ENCODE measurements around the gene CTDNEP1.

The CTDNEP1 gene

DNA sequence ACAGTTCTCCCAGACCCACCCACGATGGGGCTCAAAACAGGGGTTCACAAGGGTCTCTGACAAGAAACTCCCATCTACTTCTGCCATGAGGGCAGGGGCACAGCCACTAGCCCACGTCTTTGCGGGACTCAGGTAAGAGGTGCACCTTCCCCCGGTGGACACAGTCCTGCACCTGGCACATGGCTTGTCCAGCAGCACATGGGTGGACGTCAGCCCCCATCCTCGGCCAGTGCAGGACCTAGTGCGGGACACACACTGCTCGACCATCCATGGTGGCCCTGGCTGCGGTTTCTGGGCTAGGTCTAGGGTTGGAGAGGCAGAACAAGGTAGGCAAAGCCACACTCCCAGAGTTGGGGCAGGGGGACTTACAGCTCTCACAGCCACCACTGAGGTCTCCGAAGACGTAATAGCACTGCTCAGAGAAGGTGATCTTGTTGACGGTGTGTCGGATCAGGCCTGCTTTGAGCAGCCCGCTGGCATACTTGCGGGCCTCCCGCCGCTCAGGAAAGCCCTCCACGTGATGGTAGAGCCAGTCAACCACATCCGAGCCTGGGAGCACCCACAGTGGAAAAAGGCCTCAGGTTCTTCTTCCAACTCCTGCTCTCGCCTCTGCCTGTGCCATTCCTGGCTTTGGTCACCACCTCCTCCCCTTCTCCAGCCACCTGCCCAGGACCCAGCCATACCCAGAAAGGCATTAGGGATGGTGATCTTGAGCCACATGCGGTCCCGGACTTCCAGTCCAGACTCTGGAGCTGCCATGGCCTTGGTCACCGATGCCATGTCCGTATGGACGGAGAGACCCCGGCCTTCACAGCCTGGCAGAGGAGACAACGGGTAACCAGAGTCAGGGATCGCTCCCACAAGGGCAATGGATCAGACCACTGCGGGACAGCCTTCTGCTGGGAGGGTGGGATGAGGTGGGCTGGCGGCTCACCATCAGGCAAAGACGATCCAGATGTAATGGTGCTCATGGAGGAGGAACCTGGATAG is 24.5 kb downstream of the CTDNEP1 start:
- no peak for DNase-seq

DNA sequence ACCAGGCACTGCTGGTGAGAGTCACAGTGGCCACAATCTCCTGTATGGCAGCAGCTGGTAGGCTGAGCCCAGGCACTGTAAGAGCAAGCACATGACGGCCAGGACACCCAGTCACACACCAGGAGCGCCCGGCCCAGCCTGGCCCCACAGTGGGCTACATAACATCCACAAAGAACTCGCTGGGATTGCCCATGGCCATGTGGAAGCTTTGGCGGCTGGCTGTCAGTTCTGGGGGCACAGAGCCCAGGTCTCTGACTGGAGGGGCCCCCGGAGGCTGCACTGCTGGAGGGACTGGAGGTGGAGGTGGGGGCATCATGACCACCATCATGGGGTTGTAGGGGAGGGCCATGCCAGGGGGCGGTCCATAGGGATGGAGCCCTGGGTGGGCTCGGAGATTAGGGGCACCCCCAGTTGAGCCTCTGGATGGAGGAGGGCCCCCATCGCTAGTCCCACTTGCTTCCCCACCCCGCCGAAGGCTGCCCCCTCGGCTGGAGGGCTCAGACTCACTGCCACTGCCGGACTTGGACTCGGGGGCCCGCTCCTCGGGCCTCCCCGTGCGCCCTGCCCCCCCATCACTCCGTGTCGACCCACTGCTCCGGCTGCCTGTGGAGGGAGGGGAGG is 25.7 kb downstream of the CTDNEP1 start:
- DNase-seq: no peak

DNA sequence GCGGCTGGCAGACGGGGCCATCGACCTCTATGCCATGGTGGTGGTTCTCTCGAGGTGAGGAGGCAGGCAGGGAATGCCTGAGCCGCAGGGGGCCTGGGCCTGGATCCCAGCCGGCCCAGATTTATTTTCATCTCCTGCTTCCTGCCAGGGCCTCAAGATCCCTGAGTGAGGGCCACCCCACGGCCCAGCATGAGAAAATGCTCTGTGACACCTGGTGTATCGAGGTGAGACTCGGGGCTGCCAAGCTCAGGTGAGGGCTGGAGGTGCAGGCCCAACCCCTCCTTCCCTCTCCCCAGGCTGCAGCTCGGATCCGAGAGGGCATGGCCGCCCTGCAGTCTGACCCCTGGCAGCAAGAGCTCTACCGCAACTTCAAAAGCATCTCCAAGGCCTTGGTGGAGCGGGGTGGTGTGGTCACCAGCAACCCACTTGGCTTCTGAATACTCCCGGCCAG is 26.8 kb downstream of the CTDNEP1 start:
- no peak for DNase-seq

DNA sequence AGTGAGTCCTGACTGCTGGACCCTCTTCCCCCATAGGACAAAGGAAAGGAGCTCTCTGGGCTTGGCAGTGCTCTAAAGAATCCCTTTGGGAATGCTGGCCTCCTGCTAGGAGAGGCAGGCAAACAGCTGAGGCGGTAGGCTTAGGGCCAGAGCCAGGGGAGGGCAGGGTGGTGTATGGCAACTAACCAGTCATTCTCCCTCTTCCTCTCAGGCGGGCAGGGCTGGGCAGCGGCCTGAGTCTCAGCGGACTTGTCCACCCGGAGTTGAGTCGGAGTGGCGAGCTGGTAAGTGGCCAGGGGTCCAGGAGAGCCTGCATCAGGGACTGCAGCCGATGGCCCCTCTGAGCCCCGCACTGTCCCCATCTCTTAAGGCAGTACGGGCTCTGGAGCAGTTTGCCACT is 27.4 kb downstream of the CTDNEP1 start:
- DNase-seq: no peak

DNA sequence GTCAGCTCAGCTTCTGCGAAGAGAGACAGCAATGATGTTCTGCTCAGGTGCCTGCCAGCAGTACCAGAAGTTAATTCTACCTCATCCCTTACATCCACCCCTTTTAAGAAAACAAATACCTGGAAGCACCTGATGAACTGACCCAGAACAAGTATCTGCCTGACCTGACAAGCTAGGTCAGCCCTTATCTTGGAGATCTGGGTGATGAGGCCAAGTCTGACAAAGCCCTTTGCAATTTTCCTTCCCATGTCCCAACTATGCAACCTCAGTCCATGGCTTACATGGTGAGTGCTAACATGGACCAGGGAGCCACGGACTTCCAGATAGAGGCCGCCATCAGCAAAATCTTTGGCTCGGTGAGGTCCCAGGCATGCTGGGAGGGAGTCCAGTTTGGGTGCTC is 28.2 kb downstream of the CTDNEP1 start:
- no peak for DNase-seq

DNA sequence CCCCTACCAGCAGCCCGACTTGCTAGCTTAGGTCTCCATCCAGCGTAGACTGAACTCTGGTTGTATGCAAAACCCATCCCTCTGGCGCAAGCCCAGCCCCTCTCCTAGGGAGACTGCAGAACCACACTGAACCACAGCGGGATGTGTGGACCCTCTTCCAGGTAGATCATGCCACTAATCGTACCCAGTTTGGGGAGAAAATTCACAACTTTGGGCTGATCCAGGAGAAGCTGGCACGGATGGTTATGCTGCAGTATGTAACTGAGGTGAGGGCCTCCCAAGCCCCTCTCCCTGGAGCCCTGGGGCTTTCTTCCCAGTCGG is 28.6 kb downstream of the CTDNEP1 start:
- DNase-seq: no peak

DNA sequence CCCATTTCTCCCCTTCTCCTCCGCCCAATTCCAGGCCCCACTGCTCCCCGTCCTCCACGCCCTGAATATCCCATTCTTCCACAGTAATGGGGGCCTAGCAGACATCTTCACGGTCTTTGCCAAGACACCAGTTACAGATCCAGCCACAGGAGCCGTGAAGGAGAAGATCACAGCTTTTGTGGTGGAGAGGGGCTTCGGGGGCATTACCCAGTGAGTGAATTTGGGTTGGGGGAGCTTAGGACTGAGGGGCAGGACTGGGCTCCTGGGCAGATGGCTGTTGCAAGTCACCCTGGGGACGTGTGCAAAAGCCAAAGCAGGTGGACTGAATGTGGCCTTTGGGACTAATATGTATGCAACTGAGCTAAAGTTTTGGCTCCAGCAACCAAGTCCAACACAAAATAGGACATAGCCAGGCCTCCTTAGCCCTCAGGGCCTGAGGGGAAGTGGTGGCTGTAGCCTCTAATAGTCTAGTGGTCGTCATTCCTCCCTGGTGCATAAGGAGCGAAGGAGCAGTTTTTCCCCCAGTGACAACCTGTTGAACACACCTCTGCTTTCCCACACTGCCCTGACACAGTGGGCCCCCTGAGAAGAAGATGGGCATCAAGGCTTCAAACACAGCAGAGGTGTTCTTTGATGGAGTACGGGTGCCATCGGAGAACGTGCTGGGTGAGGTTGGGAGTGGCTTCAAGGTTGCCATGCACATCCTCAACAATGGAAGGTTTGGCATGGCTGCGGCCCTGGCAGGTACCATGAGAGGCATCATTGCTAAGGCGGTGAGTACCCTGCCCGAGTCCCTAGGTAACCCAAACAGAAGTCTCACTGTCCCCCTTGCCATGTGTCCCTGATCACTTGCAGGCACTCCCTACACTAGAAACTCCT is 29.2 kb downstream of the CTDNEP1 start:
- DNase-seq: no peak

DNA sequence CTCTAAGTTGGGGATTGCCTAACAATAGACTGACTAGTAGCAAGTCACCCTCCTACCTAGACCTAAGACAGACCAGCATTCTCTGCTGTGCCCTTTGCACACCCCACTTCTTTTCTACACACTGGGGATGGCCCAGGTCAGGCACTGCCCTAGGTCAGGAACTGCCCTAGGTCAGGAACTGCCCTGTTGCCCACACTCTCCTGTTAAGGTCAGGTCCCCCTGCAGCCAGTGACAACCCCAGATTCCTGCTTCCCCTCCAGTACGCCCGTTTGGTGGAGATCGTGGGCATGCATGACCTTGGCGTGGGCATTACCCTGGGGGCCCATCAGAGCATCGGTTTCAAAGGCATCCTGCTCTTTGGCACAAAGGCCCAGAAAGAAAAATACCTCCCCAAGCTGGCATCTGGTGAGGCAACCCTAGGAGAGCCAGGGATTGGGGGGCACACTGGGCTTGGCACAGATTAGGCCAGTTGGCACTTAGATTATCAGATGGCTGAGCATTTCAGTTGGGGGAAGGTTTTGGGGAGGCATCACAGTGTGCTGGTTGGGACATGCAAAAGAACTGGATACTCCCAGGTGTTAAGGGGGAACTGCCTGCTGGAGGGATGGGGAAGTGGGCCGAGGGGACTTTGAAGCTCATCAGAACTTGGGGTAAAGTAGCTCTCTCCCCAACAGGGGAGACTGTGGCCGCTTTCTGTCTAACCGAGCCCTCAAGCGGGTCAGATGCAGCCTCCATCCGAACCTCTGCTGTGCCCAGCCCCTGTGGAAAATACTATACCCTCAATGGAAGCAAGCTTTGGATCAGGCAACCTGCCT is 30.0 kb downstream of the CTDNEP1 start:
- no peak for DNase-seq

DNA sequence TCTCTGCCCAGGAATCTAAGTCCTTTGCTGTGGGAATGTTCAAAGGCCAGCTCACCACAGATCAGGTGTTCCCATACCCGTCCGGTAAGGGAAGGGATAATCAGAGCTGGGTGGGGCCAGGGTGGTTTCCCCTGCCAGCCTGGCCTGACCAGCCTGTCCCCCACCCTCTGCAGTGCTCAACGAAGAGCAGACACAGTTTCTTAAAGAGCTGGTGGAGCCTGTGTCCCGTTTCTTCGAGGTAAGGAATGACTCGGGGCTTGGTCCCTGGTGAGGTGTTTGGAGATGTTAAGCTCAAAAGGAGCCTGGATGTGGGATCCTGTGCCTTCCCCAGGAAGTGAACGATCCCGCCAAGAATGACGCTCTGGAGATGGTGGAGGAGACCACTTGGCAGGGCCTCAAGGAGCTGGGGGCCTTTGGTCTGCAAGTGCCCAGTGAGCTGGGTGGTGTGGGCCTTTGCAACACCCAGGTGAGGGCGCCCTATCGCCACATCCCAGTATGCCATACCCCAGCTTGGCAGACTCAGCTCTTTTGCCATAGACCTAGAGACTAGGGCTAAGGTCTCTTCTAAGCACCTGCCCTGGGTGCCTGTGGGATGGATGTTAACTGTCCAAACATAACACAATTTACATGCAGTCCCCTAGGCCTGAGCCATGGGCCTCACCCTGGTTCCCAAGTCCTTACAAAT is 30.8 kb downstream of the CTDNEP1 start:
- no peak for DNase-seq

DNA sequence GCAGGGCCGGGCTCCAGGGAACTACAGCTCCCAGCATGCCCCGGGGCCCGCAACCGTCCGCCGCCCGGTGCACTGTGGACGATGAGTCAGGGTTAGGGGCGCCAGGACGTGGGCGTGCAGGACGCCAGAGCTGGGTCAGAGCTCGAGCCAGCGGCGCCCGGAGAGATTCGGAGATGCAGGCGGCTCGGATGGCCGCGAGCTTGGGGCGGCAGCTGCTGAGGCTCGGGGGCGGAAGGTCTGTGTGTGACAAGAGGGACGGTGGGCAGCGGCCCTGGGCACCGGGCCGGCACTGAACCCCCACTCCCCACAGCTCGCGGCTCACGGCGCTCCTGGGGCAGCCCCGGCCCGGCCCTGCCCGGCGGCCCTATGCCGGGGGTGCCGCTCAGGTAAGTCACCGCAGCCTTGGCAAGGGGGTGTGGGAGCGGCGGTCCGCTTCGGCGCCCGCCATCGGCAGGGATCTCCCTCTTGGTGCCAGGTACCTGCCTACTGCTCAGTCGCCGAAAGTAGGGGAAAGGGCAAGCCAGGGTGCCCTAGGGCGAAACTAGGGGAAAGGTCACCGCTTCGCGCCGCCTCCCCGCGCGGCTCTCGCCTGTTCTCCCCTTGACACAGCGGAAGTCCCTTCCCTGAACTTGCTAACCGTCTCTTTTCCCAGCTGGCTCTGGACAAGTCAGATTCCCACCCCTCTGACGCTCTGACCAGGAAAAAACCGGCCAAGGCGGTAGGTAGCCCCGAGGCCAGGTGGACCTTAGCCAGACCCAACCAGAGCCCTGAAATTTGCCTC is 31.5 kb downstream of the CTDNEP1 start, which contains the start of the genes ACADVL and DLG4:
Gene ACADVL (plus strand): TSS at position 127 of the 781 bp plus-strand sequence. CDS start 47 bp downstream, at position 174.
Gene DLG4 (minus strand): TSS at position 25 of the 781 bp plus-strand sequence.
- DNase-seq: peak; percentile 60

DNA sequence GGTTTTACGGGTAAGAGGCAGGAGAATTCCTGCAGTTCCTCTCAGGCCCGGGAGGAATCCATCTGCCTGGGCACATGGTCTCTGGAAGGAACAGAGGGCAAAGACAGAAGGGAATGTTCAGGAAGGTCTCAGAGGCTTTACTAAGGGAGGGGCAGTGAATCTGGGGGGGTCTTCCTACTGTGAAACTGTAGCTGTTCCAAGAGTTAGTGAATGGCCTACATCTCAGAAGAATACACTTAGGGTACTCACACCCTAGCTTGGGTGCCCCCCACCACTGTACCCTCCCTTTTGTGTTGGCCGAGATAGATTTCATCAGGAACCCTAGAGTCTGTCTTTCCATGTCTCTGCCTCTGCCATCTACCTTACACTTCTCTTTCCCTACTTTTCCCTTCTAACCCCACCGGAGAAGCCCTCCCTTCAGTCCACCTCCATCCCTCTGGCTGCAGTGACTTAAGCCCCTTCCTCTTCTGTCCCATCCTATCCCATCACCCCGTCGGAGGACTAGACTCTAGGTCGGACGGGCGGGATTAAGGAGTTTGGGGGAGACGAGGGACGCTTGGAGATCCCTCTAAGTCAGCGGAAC is 32.2 kb downstream of the CTDNEP1 start:
- DNase-seq: no peak

DNA sequence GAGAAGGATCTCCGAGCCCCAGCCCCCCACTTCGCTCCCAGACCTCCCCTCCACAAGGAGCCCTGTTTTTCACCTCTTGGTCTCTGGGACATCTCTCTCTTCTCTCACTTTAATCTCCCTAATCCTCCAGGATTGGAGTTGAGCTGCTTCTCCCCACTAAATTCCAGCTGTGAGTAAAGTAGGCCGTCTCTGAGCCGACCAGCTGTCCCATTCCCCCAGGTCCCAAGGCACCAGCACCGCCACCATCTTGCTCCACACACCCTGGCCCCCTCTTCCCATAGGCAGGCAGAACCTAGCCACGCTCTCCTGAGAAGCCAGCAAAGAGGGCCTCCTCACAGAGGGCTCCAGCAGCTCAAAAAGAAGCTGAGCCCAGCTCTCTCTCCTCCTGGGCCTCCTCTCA is 32.8 kb downstream of the CTDNEP1 start:
- no peak for DNase-seq

DNA sequence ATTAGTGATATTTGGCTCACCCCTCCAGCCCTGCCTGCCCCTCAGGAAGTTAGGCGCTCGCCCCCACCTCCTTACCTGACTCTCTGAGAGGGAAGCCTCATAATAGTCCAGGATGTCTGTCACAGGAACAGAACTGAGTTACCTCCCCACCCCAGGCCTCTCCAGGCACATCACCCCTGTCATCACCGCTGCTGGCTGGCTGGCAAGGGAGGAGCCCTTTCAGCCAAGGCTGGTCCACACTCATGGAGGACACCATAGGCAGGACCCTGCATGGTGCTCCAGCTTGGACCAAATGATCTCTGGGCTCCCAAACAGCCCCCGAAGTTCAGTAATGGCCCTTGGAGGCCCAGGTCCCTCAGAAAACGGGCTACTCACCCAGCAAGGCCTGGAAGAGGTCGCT is 33.4 kb downstream of the CTDNEP1 start:
- DNase-seq: no peak

DNA sequence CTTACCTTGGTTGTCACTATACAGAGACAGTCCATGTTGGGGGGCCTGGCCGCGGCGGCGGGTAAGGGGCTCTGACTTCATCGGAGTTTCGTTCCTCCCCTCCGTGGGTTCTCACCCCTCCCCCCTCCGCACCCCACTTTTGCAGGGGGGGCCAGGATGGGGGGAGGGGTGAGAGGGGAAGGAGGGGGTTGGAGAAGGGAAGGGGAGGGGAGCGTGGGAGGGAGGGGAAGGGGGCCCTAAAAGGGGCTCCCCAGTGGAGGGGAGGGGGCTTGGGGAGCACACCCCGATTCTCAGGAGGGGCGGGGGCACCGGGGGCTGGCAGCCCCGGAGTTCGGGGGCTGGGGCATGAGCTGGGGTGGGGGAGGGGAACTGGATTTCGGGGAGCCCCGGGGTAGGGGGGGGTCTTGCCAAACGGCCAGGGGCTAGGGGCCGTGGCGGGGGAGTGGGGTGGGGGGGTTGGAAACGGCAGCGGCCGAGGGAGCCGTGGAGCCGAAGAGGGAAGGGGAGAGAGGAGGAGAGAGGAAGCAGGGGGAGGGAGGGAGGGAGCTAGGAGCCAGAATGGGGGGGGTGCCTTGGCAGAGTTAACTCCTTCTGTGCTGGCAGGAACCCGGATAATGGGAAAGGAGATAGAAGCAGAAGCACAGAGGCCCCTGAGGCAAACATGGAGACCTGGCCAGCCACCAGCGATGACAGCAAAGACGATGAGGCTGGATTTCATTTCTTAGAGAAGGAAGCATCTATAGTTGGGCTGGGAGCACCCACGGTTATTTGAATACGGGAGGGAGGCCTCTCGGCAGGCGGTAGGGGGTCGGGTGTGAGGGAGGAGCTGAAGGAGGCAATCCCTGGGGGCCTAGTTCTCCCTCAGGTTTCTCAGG is 34.2 kb downstream of the CTDNEP1 start:
- no peak for DNase-seq

DNA sequence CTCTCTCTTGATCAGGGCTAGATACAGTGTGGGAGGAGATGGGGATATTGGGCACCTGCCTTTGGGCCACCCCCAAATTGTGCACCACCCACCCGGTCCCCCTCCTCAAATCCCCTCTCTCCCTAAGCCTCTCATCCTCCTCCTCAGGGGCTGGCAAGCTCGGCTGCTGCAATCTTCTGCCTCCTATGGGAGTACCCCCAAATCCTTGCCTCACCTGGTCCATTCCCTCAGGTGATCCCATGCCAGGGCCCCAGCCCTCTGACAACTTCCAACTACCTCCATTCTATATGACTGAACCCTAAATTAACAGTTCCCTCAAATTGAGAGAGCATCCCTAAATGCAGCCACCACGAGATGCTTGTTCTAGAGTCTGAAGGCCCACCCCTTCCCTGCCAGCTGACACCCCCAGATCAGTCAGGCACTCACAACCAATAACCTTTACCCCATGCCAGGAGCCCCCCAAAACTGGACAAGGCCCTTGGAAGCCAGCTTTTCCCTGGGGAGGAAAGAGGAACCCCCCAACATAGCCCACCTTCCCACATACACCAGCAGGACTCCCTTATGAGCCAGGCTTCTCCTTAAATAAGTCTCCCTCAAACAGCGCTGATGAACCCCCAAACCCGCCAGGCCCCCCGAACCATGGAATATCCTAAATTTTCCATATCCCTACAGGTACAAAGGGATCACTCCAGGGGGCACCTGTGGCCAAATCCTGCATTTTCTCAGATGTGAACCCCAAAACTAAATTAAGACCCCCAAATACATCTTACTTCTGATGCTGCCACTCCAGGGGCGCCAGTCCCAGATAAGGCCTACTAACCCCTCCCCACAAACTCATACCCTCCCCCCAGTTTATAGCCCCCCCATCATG is 35.1 kb downstream of the CTDNEP1 start:
- DNase-seq: no peak

DNA sequence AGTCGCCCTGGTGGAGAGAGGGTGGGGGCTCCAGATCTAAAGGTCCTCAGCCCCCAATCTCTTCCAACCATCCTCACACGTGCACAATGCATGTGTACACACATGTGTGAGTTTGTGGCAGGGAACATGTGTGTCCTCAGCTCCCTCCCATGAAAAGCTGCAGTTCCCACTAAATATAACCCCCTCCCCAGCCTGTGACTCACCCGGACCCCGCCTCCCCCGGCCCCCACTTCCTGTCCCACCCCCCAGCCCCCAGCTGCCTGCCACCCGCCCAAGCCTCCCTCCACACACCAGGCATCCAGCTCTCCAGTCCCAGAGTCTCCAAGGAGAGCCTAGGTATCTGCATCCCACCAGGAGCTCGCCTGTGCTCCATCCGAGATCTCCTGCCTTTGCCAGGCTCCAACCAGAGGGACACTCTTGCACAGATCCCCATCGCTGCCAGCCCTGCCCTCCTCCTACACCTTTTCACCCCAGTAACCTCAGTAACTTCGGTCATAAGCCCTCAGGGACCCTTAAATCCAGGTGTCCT is 35.8 kb downstream of the CTDNEP1 start:
- DNase-seq: no peak

DNA sequence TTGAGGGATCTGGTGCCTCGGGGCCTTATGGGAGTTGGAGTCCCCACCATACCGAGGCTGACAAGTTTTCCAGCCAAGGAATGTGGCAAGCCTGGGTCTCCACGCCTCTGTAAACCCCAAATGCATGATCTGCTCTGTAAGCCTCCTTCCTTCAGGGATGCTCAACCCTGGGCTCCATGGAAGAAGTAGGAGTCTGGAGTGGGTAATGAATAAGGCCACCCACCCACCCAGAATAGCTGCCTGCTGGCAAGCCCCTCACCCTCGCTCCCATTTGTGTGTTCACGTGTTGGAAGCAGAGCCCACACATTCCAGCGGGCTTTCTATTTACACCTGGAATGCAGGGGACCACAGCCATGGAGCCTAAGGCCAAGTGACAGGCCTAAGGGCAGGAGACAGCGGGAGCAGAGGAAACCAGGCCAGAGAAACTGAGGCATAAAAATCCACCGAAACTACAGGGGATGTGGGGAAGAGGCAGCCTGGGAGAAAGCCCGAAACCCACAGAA is 36.3 kb downstream of the CTDNEP1 start:
- no peak for DNase-seq
